Astrocyte of the hippocampus (primary cell): ENCODE data around the gene SVOP.

Experiments
- DNase-seq: peaks from one replicate; pipeline ENCODE4 v3.0.0; 2011; ENCODE audit warnings: low read depth, low spot score

SVOP gene

GRCh38 chr12:108938247-108938924 lies 82.5 kb downstream of the SVOP start:
- no peak for DNase-seq

- no peak for DNase-seq
Observed at GRCh38 chr12:108935159-108935763, 85.6 kb downstream of the SVOP start.

GRCh38 chr12:108933949-108934348 lies 86.9 kb downstream of the SVOP start:
- DNase-seq, result no peak

- DNase-seq, result no peak
Observed at GRCh38 chr12:108930756-108931155, 90.1 kb downstream of the SVOP start.

GRCh38 chr12:108930155-108930554 lies 90.7 kb downstream of the SVOP start:
- DNase-seq, result no peak

- DNase-seq, result no peak
Observed at GRCh38 chr12:108928695-108929094, 92.2 kb downstream of the SVOP start.

GRCh38 chr12:108922918-108923317 lies 98.0 kb downstream of the SVOP start:
- DNase-seq, result no peak

GRCh38 chr12:108921946-108922345 lies 98.9 kb downstream of the SVOP start:
- DNase-seq, result no peak

- no peak for DNase-seq
Observed at GRCh38 chr12:108918960-108919642, 101.8 kb downstream of the SVOP start.

- no peak for DNase-seq
Observed at GRCh38 chr12:108918206-108918605, 102.7 kb downstream of the SVOP start.

GRCh38 chr12:108916336-108916735 lies 104.5 kb downstream of the SVOP start:
- DNase-seq, result no peak

GRCh38 chr12:108915632-108916133 lies 105.2 kb downstream of the SVOP start:
- no peak for DNase-seq

- DNase-seq, result peak; percentile 7
Observed at GRCh38 chr12:108914121-108914531, 106.7 kb downstream of the SVOP start.

- no peak for DNase-seq
Observed at GRCh38 chr12:108912361-108912760, 108.5 kb downstream of the SVOP start.

GRCh38 chr12:108911915-108912314 lies 109.0 kb downstream of the SVOP start:
- no peak for DNase-seq

GRCh38 chr12:108910336-108910735 lies 110.5 kb downstream of the SVOP start:
- no peak for DNase-seq

- peak; percentile 42 for DNase-seq
Observed at GRCh38 chr12:108907839-108908351, 113.0 kb downstream of the SVOP start.

- no peak for DNase-seq
Observed at GRCh38 chr12:108906971-108907370, 113.9 kb downstream of the SVOP start.

GRCh38 chr12:108905725-108906124 lies 115.1 kb downstream of the SVOP start:
- DNase-seq, result no peak

- no peak for DNase-seq
Observed at GRCh38 chr12:108899145-108899544, 121.7 kb downstream of the SVOP start.

GRCh38 chr12:108896817-108897216 lies 124.1 kb downstream of the SVOP start:
- no peak for DNase-seq

- no peak for DNase-seq
Observed at GRCh38 chr12:108896336-108896735, 124.5 kb downstream of the SVOP start.
